ENCODE results near the gene TPSD1.
"Not testable (repeated sequence)": the region's sequence is repeated elsewhere in the genome, so short reads cannot be mapped to it uniquely, and the experiment has no call there.

The TPSD1 gene

GRCh38 chr16:1237990-1238389 lies 17.9 kb upstream of the TPSD1 start:
- TF ChIP-seq USF1 (IDR thresholded peaks at IDR 0.05) (no peak), CREB1 (IDR thresholded peaks at IDR 0.05; ENCODE audit: low read depth) (no peak), TEAD4 (IDR thresholded peaks at IDR 0.05) (no peak)

- 0 out of 2 replicates have a peak, but pooled peaks have one; percentile 39 for TF ChIP-seq ZBTB7A (IDR thresholded peaks at IDR 0.05; ENCODE audit: low read depth)
Observed at GRCh38 chr16:1238909-1239308, 17.0 kb upstream of the TPSD1 start.

- not testable (repeated sequence) for TF ChIP-seq EGR1, MAX, TEAD4 (IDR thresholded peaks at IDR 0.05)
Observed at GRCh38 chr16:1240436-1240835, 15.4 kb upstream of the TPSD1 start, which contains the start of gene TPSAB1. Gene TPSAB1 (plus strand): TSS chr16:1240705. CDS start chr16:1240939, 234 bp downstream.

- TF ChIP-seq YY1 (IDR thresholded peaks at IDR 0.05; ENCODE audit: low read depth) (no peak), TCF12 (IDR thresholded peaks at IDR 0.05; ENCODE audit: low read depth) (no peak), TEAD4 (IDR thresholded peaks at IDR 0.05) (no peak), MAX (IDR thresholded peaks at IDR 0.05) (no peak), USF1 (IDR thresholded peaks at IDR 0.05) (no peak), EP300 (IDR thresholded peaks at IDR 0.05; ENCODE audit: borderline replicate concordance) (no peak), EGR1 (IDR thresholded peaks at IDR 0.05) (no peak), CEBPB (IDR thresholded peaks at IDR 0.05) (no peak), FOXM1 (IDR thresholded peaks at IDR 0.05; ENCODE audit: borderline replicate concordance, low read depth) (no peak), ZBTB7A (IDR thresholded peaks at IDR 0.05; ENCODE audit: low read depth) (no peak), CREB1 (IDR thresholded peaks at IDR 0.05; ENCODE audit: low read depth) (no peak), REST (IDR thresholded peaks at IDR 0.05; ENCODE audit: low read depth) (no peak), TAF1 (IDR thresholded peaks at IDR 0.05; ENCODE audit: low read depth) (no peak), NFIC (IDR thresholded peaks at IDR 0.05) (no peak), RAD21 (IDR thresholded peaks at IDR 0.05; ENCODE audit: low read depth) (no peak)
Observed at GRCh38 chr16:1244881-1245280, 11.0 kb upstream of the TPSD1 start.

- no peak for TF ChIP-seq EP300 (IDR thresholded peaks at IDR 0.05; ENCODE audit: borderline replicate concordance)
- TF ChIP-seq REST (IDR thresholded peaks at IDR 0.05; ENCODE audit: low read depth), result no peak
- no peak for TF ChIP-seq CEBPB (IDR thresholded peaks at IDR 0.05)
- TF ChIP-seq YY1 (IDR thresholded peaks at IDR 0.05; ENCODE audit: low read depth), result no peak
- no peak for TF ChIP-seq MAX (IDR thresholded peaks at IDR 0.05)
- TF ChIP-seq FOXM1 (IDR thresholded peaks at IDR 0.05; ENCODE audit: borderline replicate concordance, low read depth), result no peak
- TF ChIP-seq RAD21 (IDR thresholded peaks at IDR 0.05; ENCODE audit: low read depth), result no peak
Observed at GRCh38 chr16:1245452-1246020, 10.3 kb upstream of the TPSD1 start.

GRCh38 chr16:1256874-1257322 lies 1.0 kb downstream of the TPSD1 start:
- TF ChIP-seq CREB1 (IDR thresholded peaks at IDR 0.05; ENCODE audit: low read depth) (no peak), USF1 (IDR thresholded peaks at IDR 0.05) (no peak), MAX (IDR thresholded peaks at IDR 0.05) (no peak)
